CD4-positive, alpha-beta T cell (primary cell): ENCODE measurements around the gene KRTAP5-7. TPM values are rescaled to one million over a fixed set of nuclear protein-coding genes. Genes with fewer than 3 reads are reported as not detected.
"Not testable (repeated sequence)": the region's sequence is repeated elsewhere in the genome, so short reads cannot be mapped to it uniquely, and the experiment has no call there.

Source experiments
- ATAC-seq: fragments of 200-7000 bp; cut with Tn5 transposase; one replicate; pipeline ENCODE4 v1.10.0; 2022; ENCODE audit warnings: mild to moderate bottlenecking; ENCODE audit not compliant: poor library complexity
- CTCF ChIA-PET: fragments of 350-600 bp; sonication (Branson Sonifier 250); formaldehyde crosslinking; loops from one replicate; lab custom pipeline; 2021; ENCODE audit warnings: antibody characterized with exemption, inconsistent platforms; lab: Charles Lee
- POLR2A ChIA-PET: fragments of 350-600 bp; sonication (Branson Sonifier 250); formaldehyde crosslinking; loops from one replicate; lab custom pipeline; 2021; ENCODE audit warnings: antibody characterized with exemption, inconsistent platforms; lab: Charles Lee
- DNase-seq, 14 experiments: peaks; one replicate each; pipeline ENCODE4 v3.0.0-alpha.2; 2013 to 2020; ENCODE audit warnings: mixed read lengths in 2 of 14
- H3K27ac ChIP-seq, 2 donors: one replicate each; pipeline versions ENCODE4 v1.5.1 to v1.7.0; 2013; ENCODE audit warnings: low read length in 2 of 2, low read depth in 1 of 2, mild to moderate bottlenecking in 1 of 2
- H3K27me3 ChIP-seq, 2 experiments: 1 replicate in 1 of 2; 2 replicates in 1 of 2; pipeline versions ENCODE4 v1.6.1 to v1.7.0; 2013; ENCODE audit warnings: low read length in 2 of 2, control low read depth in 1 of 2, mild to moderate bottlenecking in 1 of 2, moderate library complexity in 1 of 2; ENCODE audit not compliant: insufficient read depth in 2 of 2, control insufficient read depth in 1 of 2
- H3K36me3 ChIP-seq: one replicate; pipeline ENCODE4 v1.6.1; 2013; ENCODE audit warnings: low read length, control low read depth; ENCODE audit not compliant: insufficient read depth
- H3K4me1 ChIP-seq: one replicate; pipeline ENCODE4 v1.6.1; 2013; ENCODE audit warnings: low read length, control low read depth; ENCODE audit not compliant: insufficient read depth
- H3K4me3 ChIP-seq: one replicate; pipeline ENCODE4 v1.5.1; 2013; ENCODE audit warnings: mild to moderate bottlenecking, low read length, moderate library complexity
- H3K9me3 ChIP-seq, 2 experiments: 1 replicate in 1 of 2; 2 replicates in 1 of 2; pipeline versions ENCODE4 v1.6.1 to v1.7.0; 2013; ENCODE audit warnings: low read length in 2 of 2, mild to moderate bottlenecking in 2 of 2, control low read depth in 1 of 2, moderate library complexity in 1 of 2; ENCODE audit not compliant: control insufficient read depth in 1 of 2, insufficient read depth in 1 of 2
- H3K27ac Mint-ChIP-seq: one replicate; pipeline ENCODE4 v1.8.0; 2020; ENCODE audit warnings: mixed read lengths
- H3K27me3 Mint-ChIP-seq: one replicate; pipeline ENCODE4 v1.8.0; 2021; ENCODE audit warnings: mixed read lengths
- H3K36me3 Mint-ChIP-seq: one replicate; pipeline ENCODE4 v1.8.0; 2021; ENCODE audit warnings: low read depth, mixed read lengths
- H3K4me1 Mint-ChIP-seq: one replicate; pipeline ENCODE4 v1.8.0; 2021; ENCODE audit warnings: low read depth, mixed read lengths
- H3K4me3 Mint-ChIP-seq: one replicate; pipeline ENCODE4 v1.8.0; 2020; ENCODE audit warnings: mild to moderate bottlenecking, mixed read lengths
- H3K9me3 Mint-ChIP-seq: one replicate; pipeline ENCODE4 v1.8.0; 2020; ENCODE audit warnings: mixed read lengths
- CTCF ChIP-seq: fragments of 200-600 bp; IDR thresholded peaks from one replicate; pipeline ENCODE4 v1.8.0; 2022; ENCODE audit warnings: antibody characterized with exemption, mild to moderate bottlenecking
- intact Hi-C, 2 experiments: fragments of 100-400 bp; cut with DNase I in 1 of 2; cut with micrococcal nuclease in 1 of 2; formaldehyde crosslinking; loops; one replicate each; pipeline versions ENCODE4 v1.15.1 to v1.9.0; 2023 to 2025; cut with DNase I, micrococcal nuclease
- total RNA-seq, 174 experiments: library from RNA in 2 of 174; stranded (reverse) in 2 of 174; gene quantifications; one replicate each; pipeline ENCODE4 v1.2.3 and lab custom pipeline; 2021 to 2026

Gene KRTAP5-7
- total RNA-seq, 2 experiments from 2014 or later: not detected

GRCh38 chr11:71572811-71573210, 45.7 kb downstream of the KRTAP5-7 start:
- no peaks in the 10 kb centered on the region for H3K27me3 ChIP-seq
- H3K9me3 ChIP-seq: no peaks in the 10 kb centered on the region
- no peaks in the 10 kb centered on the region for H3K9me3 Mint-ChIP-seq
- ChIA-PET POLR2A (no interaction called here), CTCF (no interaction called here)
- no peaks in the 10 kb centered on the region for H3K36me3 Mint-ChIP-seq
- TF ChIP-seq CTCF: no peak
- intact Hi-C loops: no loop called here
- ATAC-seq: no peak
- H3K4me1 Mint-ChIP-seq: no peaks in the 10 kb centered on the region
- H3K4me1 ChIP-seq: no peaks in the 10 kb centered on the region
- no peak overlapping the region for H3K27ac Mint-ChIP-seq
- H3K27me3 Mint-ChIP-seq: peaks cover 12% of the 10 kb centered on the region
- H3K36me3 ChIP-seq: no peaks in the 10 kb centered on the region
- no peak overlapping the region for H3K27ac ChIP-seq
- no peak for DNase-seq
- H3K4me3 Mint-ChIP-seq: no peak overlapping the region
- no peak overlapping the region for H3K4me3 ChIP-seq

- Mint-ChIP-seq H3K9me3 (no peaks in the 10 kb centered on the region), H3K27ac (no peak overlapping the region), H3K4me1 (no peaks in the 10 kb centered on the region), H3K36me3 (no peaks in the 10 kb centered on the region), H3K4me3 (no peak overlapping the region), H3K27me3 (peaks cover 12% of the 10 kb centered on the region)
- Histone ChIP-seq H3K27me3 (no peaks in the 10 kb centered on the region), H3K27ac (no peak overlapping the region), H3K36me3 (no peaks in the 10 kb centered on the region), H3K4me3 (no peak overlapping the region), H3K4me1 (no peaks in the 10 kb centered on the region), H3K9me3 (no peaks in the 10 kb centered on the region)
- intact Hi-C loops: no loop called here
- DNase-seq (no peak), ATAC-seq (no peak)
- CTCF ChIA-PET: no interaction called here
- TF ChIP-seq CTCF: no peak
- POLR2A ChIA-PET: no interaction called here
These were observed 47.4 kb downstream of the KRTAP5-7 start for GRCh38 chr11:71574418-71574817.

GRCh38 chr11:71575723-71576424, 48.8 kb downstream of the KRTAP5-7 start:
- H3K9me3 Mint-ChIP-seq: no peaks in the 10 kb centered on the region
- POLR2A ChIA-PET: no interaction called here
- H3K4me3 ChIP-seq: no peak overlapping the region
- H3K4me1 Mint-ChIP-seq: no peaks in the 10 kb centered on the region
- H3K27me3 Mint-ChIP-seq: peaks cover 13% of the 10 kb centered on the region
- ATAC-seq (no peak), DNase-seq (no peak)
- no peak for TF ChIP-seq CTCF
- CTCF ChIA-PET: no interaction called here
- no peak overlapping the region for H3K27ac Mint-ChIP-seq
- H3K36me3 Mint-ChIP-seq: no peaks in the 10 kb centered on the region
- H3K36me3 ChIP-seq: no peaks in the 10 kb centered on the region
- no peak overlapping the region for H3K4me3 Mint-ChIP-seq
- no peaks in the 10 kb centered on the region for H3K4me1 ChIP-seq
- H3K9me3 ChIP-seq: no peaks in the 10 kb centered on the region
- H3K27me3 ChIP-seq: peaks cover 0 to 4% of the 10 kb centered on the region in 2 experiments
- H3K27ac ChIP-seq: no peak overlapping the region
- intact Hi-C loops: no loop called here

- H3K36me3 ChIP-seq, H3K27me3 ChIP-seq, H3K4me3 ChIP-seq, POLR2A ChIA-PET, H3K4me1 Mint-ChIP-seq, H3K27ac Mint-ChIP-seq, H3K27ac ChIP-seq, H3K9me3 Mint-ChIP-seq, CTCF ChIA-PET, intact Hi-C loops, H3K4me1 ChIP-seq, ATAC-seq, DNase-seq, H3K4me3 Mint-ChIP-seq, H3K9me3 ChIP-seq, H3K36me3 Mint-ChIP-seq: not testable (repeated sequence)
- H3K27me3 Mint-ChIP-seq: peaks cover 20% of the 10 kb centered on the region
These were observed 49.8 kb downstream of the KRTAP5-7 start for GRCh38 chr11:71576688-71577465.
